Skeletal muscle cell (primary cell): ENCODE results near the gene TMED7.

Experiments used
- DNase-seq: peaks from one replicate; pipeline ENCODE4 v3.0.0-alpha.2; 2010; ENCODE audit warnings: low read depth
- H3K4me3 ChIP-seq: 2 replicates; pipeline ENCODE4 v1.5.1; 2011; ENCODE audit warnings: low read depth, mild to moderate bottlenecking, control low read depth, low read length, moderate library complexity

The TMED7 gene

GRCh38 chr5:115634343-115635132 lies 8.7 kb upstream of the TMED7 start:
- DNase-seq = no peak
- H3K4me3 ChIP-seq = peak overlapping the region; percentile 2

DNA sequence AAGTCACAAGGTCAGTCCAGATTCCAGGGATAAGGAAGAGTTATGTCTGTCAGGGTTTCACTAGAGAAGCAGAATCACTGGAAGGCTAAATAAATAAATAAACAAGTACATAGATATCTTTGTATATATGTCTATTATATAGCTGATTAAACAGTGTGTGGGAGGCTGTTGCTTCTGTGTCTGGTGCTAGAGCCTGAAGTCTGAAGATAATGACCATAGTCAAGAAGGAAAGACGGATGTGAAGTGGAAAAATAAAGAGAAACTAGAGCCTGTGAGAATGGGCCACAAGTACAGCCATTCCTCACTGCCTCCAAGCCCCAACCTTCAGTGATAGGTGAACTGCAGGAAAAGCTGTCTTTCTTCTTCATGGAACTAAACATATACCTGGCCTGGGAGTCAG lies 4.1 kb upstream of the TMED7 start:
- DNase-seq = no peak
- no peak overlapping the region for H3K4me3 ChIP-seq

DNA sequence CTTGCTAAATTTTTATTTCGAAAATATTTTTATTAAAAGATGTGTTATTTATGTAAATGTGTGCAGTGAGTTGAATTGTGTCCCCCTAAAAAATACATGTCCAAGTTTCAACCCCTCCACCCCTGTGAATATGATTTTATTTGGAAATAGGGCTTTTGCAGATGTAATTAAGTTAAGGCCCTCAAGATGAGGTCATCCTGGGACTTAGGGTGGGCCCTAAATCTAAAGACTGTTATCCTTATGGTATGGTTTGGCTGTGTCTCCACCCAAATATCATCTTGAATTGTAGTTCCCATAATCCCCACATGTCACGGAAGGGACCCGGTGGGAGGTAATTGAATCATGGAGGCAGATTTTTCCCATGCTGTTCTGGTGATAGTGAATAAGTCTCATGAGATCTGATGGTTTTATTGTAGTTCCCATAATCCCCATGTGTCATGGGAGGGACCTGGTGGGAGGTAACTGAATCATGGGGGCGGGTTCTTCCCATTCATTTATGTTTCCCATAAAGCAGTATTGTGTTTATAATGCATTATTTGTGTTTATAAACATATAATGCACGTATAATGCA lies 1.5 kb upstream of the TMED7 start:
- H3K4me3 ChIP-seq = no peak overlapping the region
- no peak for DNase-seq

DNA sequence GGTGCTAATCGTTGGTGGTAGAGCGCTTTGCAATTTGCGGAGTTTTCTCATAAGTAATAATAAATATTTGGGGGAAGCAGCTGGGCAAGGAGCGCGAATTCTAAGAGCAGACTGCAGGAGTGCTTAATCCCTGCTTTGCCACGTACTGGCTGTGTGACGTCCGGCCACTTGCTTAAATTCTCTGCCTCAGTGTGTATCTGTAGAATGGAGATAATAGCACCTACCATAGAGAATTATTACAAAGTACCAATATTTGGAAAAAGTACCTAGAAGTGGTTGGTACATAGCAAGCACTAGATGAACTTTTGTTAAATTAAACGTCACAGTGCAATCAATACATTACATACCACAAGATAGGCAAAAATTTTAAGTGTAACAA lies 598 bp upstream of the TMED7 start:
- H3K4me3 ChIP-seq = peak overlapping the region; percentile 67
- DNase-seq = no peak

- peak overlapping the region; percentile 67 for H3K4me3 ChIP-seq
- DNase-seq = no peak
These were observed 842 bp downstream of the TMED7 start for GRCh38 chr5:115624994-115625393.

DNA sequence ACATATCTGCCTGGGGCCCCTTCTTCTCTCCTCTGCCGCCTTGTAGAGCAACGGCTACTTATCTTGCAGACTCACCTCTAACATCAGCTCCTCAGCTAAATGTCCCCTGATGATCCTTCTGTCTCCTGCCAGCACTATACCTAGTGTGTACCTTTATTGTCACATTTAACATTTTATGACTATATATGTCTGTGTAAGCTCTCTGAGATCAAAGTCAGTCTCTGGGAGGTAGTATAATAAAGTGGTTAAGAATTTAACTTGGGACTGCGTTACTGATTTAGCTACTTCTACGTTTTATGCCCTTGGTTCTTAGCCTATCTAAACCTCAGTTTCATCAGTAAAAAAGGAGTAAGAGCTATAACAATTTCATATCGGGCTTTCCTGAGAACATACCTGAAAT lies 2.2 kb downstream of the TMED7 start:
- H3K4me3 ChIP-seq = peak overlapping the region; percentile 67
- DNase-seq = no peak

DNA sequence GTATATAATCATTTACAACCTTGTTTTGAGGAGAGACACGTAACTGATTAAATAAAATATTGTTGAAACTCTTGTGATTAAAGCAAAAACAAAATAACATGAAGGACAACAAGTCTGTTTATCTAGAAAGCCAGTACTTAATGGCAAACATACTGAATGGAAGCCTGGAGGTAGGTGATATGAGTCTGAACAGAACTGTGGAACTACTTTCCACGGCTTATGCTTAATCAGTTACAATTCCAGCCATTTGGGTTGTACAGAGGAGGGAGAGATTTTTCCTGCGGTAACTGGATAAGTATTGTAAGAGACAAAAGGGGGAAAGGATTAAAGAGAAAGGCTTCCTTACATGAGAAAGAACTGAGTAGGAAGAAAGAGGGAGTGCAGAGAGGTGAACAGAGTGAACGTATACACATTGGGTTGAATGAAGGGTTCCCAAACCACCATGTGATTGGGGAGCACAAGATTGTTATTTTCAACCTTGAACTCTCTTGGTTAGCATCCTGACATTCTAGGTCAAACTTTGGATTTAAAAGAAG lies 4.4 kb downstream of the TMED7 start:
- DNase-seq = no peak
- H3K4me3 ChIP-seq = no peak overlapping the region

DNA sequence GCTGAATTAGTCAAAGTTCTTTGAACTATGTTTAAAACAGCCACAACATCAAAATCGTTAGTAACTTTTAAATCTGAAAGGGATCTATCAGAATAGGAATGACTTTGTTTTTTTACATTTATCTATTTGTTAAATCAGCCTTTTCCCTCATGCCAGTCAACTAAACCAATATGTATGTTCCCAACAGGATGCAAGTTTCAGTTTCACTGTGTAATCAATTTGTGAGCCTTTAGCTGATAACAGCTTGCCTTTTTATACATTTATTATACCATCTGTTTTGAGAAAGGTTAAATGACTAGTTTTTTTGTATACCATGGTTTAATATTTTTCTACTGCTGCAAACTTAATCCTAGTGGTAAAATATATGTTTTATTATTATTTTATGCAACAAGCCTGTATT lies 8.9 kb downstream of the TMED7 start:
- H3K4me3 ChIP-seq = no peak overlapping the region
- no peak for DNase-seq

DNA sequence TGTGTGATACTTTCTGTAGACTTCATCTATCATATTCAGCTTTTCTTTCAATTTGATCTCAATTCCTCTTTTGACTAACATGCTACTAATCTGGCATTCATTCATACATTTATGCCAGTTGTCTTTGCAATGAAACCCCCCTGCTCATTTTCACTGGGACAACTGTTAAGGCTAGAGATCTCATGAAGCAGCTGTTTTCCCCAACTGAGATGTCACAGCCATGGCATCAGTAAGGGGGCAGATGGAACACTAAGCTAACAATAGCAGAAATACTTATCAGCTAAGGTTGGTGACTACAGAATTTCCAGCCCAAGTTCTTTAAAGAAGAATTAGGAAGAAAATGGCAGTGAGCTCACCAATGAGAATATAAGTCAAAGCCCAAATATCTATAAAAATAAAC lies 9.4 kb downstream of the TMED7 start:
- no peak for DNase-seq
- H3K4me3 ChIP-seq = no peak overlapping the region

DNA sequence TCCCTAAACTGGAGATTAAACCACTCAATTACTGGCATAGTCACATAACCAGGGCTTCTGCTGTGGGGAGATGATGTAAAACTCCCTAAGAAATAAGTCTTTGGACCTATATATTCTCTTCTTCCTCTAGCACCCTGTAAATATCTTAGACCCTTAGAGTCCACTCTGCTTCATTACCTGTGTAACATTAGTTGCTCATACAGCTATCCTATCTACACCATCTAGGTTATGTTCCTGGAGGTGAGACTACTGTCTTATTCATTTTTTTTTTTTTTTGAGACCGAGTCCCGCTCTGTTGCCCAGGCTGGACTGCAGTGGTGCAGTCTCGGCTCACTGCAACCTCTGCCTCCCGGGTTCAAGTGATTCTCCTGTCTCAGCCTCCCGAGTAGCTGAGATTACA lies 14.0 kb downstream of the TMED7 start:
- no peak overlapping the region for H3K4me3 ChIP-seq
- DNase-seq = no peak

GRCh38 chr5:115607935-115608334 lies 17.9 kb downstream of the TMED7 start:
- no peak for DNase-seq
- no peak overlapping the region for H3K4me3 ChIP-seq

GRCh38 chr5:115605436-115605835 lies 20.4 kb downstream of the TMED7 start:
- no peak overlapping the region for H3K4me3 ChIP-seq
- no peak for DNase-seq

- DNase-seq = no peak
- peak overlapping the region; percentile 70 for H3K4me3 ChIP-seq
These were observed 23.2 kb downstream of the TMED7 start for GRCh38 chr5:115602591-115603125.

GRCh38 chr5:115601701-115602590 lies 23.9 kb downstream of the TMED7 start, which contains the start of gene TICAM2:
Gene TICAM2 (minus strand): TSS chr5:115602479. CDS start chr5:115581256, 21,223 bp downstream.
- DNase-seq = no peak
- peak within 1 kb of the TSS; percentile 70 for H3K4me3 ChIP-seq

DNA sequence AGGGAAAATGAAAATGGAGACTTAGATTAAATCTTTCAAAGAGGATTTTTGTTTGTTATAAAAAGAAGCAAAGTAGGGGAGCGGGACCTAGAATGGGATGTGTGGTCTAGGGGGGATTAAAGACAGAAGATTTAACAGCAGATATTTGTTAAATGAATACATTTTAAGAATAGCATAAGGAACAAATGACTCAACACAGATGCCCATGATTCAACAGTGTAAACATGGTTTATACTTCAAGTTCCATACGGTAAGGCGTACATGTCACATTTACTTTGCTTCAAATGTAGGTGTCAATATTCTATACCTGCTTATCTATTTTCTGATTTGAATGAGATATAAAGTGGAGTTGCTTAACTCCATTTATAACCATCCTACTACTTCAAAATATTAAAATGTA lies 25.1 kb downstream of the TMED7 start:
- H3K4me3 ChIP-seq = peak overlapping the region; percentile 70

GRCh38 chr5:115599924-115600323 lies 25.9 kb downstream of the TMED7 start:
- H3K4me3 ChIP-seq = peak overlapping the region; percentile 4
- DNase-seq = no peak

More for the DNA sequence above, 25.1 kb downstream of the TMED7 start:
- DNase-seq = no peak

DNA sequence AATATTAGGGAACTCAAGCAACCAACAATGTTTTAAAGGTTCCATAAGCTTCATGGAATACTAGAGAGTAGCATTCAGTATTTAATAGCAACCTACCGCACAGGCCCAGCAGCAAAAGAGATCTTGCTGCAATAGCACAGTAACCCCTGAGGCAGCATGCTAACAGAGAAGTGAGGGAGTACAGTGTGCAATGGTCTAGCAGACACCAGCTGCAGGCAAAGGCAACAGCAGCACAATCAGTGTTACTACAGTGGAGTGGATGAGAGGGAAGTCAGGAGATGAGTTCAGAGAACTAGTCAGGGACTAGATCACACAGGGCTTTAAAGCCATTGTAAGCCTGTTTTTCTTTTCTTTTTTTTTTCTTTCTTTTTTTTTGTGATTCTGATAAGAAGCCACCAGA lies 26.3 kb downstream of the TMED7 start:
- H3K4me3 ChIP-seq = no peak overlapping the region
- DNase-seq = no peak

- H3K4me3 ChIP-seq = no peak overlapping the region
- no peak for DNase-seq
These were observed 31.4 kb downstream of the TMED7 start for GRCh38 chr5:115594128-115595047.

GRCh38 chr5:115589043-115589442 lies 36.8 kb downstream of the TMED7 start:
- no peak for DNase-seq
- no peak overlapping the region for H3K4me3 ChIP-seq
